GM12801 (cell line): ENCODE data around the gene MAEL.

ENCODE experiments used
- TF ChIP-seq, protein P1 (sequence below): IDR thresholded peaks from one replicate; pipeline ENCODE4 v1.5.1; 2011; ENCODE audit warnings: control low read depth; ENCODE audit not compliant: insufficient read length; ENCODE audit errors: extremely low read depth

MAEL gene

DNA sequence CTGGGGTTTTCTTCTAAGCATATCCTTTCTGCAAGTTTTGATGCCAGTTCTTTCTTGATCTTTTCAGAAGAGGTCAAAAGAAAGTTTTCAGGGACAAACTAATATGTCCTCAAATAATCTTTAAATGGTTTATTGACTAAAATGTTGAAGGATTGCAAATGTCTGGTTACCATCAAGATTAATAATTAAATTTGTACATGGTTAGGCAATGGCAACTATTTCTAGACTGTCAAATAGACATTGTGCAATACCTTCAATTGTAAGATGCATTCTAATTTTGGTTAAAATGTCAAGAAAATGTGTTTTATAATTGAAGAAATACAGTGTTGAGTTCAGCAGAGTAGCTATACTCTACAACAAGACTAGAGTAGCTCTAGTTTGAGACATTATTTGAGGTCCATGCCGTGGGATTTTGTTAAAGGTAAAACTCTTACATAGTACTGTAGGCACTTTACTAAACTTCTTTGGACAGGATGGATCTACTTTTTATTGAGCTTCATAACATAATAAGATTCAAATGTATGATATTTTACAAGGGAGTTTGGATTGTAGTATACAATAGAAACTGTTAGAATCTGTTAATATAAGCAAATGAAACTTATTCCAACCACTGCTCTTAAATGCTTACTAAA lies 22.6 kb downstream of the MAEL start:
- TF ChIP-seq, protein P1, sequence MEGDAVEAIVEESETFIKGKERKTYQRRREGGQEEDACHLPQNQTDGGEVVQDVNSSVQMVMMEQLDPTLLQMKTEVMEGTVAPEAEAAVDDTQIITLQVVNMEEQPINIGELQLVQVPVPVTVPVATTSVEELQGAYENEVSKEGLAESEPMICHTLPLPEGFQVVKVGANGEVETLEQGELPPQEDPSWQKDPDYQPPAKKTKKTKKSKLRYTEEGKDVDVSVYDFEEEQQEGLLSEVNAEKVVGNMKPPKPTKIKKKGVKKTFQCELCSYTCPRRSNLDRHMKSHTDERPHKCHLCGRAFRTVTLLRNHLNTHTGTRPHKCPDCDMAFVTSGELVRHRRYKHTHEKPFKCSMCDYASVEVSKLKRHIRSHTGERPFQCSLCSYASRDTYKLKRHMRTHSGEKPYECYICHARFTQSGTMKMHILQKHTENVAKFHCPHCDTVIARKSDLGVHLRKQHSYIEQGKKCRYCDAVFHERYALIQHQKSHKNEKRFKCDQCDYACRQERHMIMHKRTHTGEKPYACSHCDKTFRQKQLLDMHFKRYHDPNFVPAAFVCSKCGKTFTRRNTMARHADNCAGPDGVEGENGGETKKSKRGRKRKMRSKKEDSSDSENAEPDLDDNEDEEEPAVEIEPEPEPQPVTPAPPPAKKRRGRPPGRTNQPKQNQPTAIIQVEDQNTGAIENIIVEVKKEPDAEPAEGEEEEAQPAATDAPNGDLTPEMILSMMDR, result no peak

DNA sequence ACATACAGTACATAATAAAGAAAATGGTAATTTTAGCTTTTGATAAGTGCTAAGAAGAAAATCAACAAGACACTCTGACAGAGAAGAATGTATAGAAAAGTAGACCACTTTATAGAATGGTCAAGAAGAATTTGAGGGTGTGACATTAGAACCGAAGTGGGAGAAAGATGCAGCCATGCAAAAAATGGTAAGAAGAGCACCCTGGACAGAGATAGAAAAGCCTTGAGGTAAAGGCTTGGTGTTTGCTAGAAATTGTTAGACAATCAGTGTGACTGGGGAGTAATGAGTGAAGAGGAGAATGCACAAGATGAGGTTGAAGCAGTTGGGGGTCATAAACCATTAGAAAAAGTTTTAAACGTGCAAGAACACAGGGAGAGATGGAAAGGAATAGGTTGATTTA lies 23.5 kb downstream of the MAEL start:
- TF ChIP-seq, protein P1, result no peak

DNA sequence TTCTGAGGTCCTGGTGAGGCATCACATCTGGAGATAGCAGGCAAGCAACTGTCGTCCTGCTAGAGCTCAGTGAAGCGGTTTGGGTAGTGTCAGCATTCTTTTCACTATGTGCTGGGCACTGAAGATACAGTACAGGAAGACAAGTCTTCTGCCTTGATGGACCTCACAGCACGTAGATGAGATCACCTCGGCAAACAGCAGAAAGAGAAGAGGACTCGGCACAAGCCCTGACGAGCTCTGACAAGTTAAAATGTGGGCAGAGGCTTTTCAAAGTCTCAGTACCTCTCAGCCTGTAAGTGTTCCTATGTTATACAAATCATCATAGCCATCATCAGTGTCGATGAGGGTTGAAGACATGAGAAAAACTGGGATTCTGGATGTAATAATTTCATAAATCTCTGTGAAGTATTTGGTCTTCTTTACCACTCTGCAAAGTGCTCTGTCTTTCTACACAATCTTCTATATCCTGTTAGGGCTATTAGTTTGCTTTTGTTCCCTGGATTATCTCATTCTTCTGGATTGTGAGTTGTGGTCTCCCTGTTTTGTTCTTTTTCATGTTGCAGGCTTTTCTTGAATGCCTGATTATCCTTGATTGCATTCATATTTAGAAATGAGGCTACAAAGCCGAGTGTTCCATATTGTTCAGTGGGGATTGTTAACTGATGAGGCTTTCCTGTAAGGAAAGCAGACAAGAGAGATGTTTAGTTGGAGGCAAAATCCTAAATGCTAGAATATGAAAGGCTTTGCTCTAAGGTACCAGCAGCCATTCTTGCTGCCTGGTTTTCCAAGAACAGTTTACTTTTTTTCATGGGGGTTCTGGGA lies 24.2 kb downstream of the MAEL start:
- TF ChIP-seq, protein P1, result no peak

DNA sequence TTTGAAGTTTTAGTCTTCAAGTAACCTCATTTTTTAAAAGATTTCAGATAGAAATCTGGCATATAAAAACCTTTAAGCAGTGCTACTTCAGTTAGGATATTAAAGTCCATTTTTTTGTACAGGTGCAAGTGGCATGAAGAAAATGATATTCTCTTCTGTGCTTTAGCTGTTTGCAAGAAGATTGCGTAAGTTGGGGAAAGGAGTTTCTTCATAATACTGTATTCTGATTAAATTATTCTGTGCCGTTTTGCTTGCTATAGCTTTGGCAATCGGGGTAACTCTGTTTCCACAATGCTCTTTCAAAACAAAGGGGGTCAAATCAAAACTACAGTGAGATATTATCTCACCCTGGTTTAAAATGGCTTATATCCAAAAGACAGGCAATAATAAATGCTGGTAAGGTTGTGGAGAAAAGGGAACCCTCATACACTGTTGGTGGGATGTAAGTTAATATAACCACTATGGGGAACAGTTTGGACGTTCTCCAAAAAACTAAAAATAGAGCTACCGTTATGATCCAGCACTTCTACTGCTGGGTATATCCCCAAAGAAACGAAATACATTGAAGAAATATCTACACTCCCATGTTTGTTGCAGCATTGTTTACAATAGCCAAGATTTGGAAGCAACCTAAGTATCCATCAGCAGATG lies 27.1 kb downstream of the MAEL start:
- TF ChIP-seq, protein P1, result no peak

DNA sequence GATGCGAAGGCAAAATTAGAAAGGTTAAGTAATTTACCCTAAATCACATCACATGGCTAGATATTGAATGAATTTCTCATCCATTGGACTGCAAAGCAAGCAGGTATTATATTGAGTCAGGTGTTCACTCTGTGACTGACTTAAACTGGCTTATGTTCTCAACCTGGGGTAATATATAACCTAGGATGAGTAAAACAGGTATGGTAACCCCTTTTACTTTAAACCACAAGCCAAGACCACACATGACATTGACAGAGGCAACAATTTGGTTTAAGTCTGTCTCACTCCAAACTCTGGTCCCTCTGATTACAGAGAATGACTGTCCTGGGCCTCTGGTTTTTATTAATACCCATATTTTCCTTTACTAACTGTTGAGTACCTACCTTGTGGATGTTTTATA lies 33.3 kb downstream of the MAEL start:
- TF ChIP-seq, protein P1, result no peak

DNA sequence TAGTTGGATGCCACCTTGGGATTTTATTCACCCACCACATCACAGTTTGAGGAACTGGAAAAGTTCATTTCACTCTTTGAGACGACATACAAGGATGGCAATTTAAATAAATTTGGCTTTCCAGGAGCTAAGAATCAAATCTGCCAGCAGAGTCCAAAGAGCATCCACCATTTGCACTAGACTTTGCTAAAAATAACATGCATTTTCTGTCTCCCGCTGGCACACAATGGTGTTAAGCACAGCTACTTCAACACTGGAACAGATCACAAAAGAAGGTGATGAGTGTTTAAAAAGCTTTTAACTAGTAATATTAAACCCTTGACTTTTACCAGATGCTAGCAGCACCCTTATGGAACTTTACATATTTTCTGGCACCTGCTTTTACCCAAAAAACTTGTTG lies 44.6 kb downstream of the MAEL start:
- TF ChIP-seq, protein P1, result no peak

DNA sequence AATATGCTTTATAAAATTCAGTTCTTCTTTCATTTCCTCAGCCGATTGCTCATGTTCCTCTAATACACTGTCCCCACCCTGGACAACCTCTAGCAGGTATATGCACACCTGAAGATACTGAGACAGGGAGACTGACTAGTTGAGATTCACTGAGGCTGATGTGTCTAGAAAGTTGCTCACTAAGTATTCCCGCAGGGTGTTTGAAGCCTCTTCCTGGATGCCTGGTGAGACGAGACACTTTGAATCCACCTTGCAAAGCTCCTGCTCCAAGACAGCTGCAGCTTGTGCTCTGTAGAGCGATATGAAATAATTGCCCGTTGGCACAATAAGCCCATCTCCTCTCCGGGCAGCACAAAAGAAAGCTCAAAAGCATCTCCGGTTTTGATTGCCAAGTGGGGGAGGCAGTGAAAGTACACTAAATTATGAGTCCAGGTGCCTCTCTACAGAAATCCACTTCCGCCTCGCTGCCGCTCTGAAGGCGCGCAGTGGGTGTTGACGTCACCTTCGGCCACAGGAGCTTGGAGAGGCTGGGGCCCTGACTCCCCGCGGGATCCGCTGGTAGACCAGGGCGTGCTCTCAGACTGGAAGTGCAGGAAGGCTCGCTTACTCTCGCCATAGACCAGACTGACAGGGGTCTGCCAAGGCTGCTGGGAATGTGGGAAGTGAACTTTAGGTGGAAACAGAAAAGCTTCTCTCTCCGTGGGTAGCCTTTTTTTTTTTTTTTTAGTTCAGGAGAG lies 54.8 kb downstream of the MAEL start:
- TF ChIP-seq, protein P1, result no peak
